ENCODE results near the gene ZCCHC7.

Gene ZCCHC7

GRCh38 chr9:37342493-37342892 lies 222.1 kb downstream of the ZCCHC7 start:
- no peak for DNase-seq

GRCh38 chr9:37342895-37343294 lies 222.5 kb downstream of the ZCCHC7 start:
- no peak for DNase-seq

GRCh38 chr9:37343724-37344123 lies 223.3 kb downstream of the ZCCHC7 start:
- DNase-seq, result no peak

GRCh38 chr9:37345038-37345437 lies 224.7 kb downstream of the ZCCHC7 start:
- DNase-seq, result no peak

- no peak for DNase-seq
These were observed 228.5 kb downstream of the ZCCHC7 start for GRCh38 chr9:37348917-37349316.

GRCh38 chr9:37350486-37351190 lies 230.3 kb downstream of the ZCCHC7 start:
- DNase-seq, result no peak

GRCh38 chr9:37353791-37354190 lies 233.4 kb downstream of the ZCCHC7 start:
- no peak for DNase-seq

GRCh38 chr9:37362430-37362829 lies 242.1 kb downstream of the ZCCHC7 start:
- DNase-seq, result no peak

GRCh38 chr9:37363124-37363523 lies 242.8 kb downstream of the ZCCHC7 start:
- DNase-seq, result no peak

- no peak for DNase-seq
These were observed 243.8 kb downstream of the ZCCHC7 start for GRCh38 chr9:37364136-37364535.

GRCh38 chr9:37364751-37365360 lies 244.5 kb downstream of the ZCCHC7 start:
- no peak for DNase-seq

- no peak for DNase-seq
These were observed 249.3 kb downstream of the ZCCHC7 start for GRCh38 chr9:37369671-37370070.

- no peak for DNase-seq
These were observed 249.9 kb downstream of the ZCCHC7 start for GRCh38 chr9:37370282-37370681.

- DNase-seq, result no peak
These were observed 250.7 kb downstream of the ZCCHC7 start for GRCh38 chr9:37370968-37371563.

- DNase-seq, result no peak
These were observed 251.4 kb downstream of the ZCCHC7 start for GRCh38 chr9:37371565-37372464.

- no peak for DNase-seq
These were observed 252.5 kb downstream of the ZCCHC7 start for GRCh38 chr9:37372839-37373238.

GRCh38 chr9:37373621-37374020 lies 253.2 kb downstream of the ZCCHC7 start:
- DNase-seq, result no peak

- no peak for DNase-seq
These were observed 254.5 kb downstream of the ZCCHC7 start for GRCh38 chr9:37374892-37375291.

GRCh38 chr9:37377688-37378612 lies 257.6 kb downstream of the ZCCHC7 start:
- DNase-seq, result no peak

GRCh38 chr9:37378613-37379004 lies 258.2 kb downstream of the ZCCHC7 start:
- no peak for DNase-seq

- no peak for DNase-seq
These were observed 259.5 kb downstream of the ZCCHC7 start for GRCh38 chr9:37379835-37380234.

GRCh38 chr9:37380570-37380969 lies 260.2 kb downstream of the ZCCHC7 start:
- DNase-seq, result no peak
